Measurements from ENCODE around the gene GABRB1. TPM values are rescaled to one million over a fixed set of nuclear protein-coding genes. Genes with fewer than 3 reads are reported as not detected.

Gene GABRB1
- total RNA-seq: not detected in 2 replicates

GRCh38 chr4:47031011-47031678 lies at the start of gene GABRB1:
GABRB1 (plus strand) TSS chr4:47031567.

GRCh38 chr4:46993075-46994006 lies 38.0 kb upstream of the GABRB1 start, which contains the start of gene GABRA4:
GABRA4 (minus strand) TSS chr4:46993581; CDS start chr4:46993424, 157 bp downstream.

GRCh38 chr4:47463235-47463956 lies 432.0 kb downstream of the GABRB1 start, which contains the start of gene COMMD8:
COMMD8 (minus strand) TSS chr4:47463702; CDS start chr4:47463651, 51 bp downstream.

Other genes starting within 250 kb of the GABRB1 start
- gene COX7B2, start 122.3 kb upstream of the GABRB1 start, total RNA-seq: not detected in 2 replicates
- not detected in 2 replicates for gene GABRA4, start 38.0 kb upstream of the GABRB1 start, total RNA-seq